HG02588 (cell line): ENCODE results near the gene KCNQ5.

Source experiments
- ATAC-seq: cut with Tn5 transposase; IDR thresholded peaks from one replicate; pipeline ENCODE4 v1.9.1; 2021; ENCODE audit warnings: mild to moderate bottlenecking, moderate library complexity; ENCODE audit not compliant: unreplicated experiment

KCNQ5 gene

GRCh38 chr6:72832271-72832670 is 210.4 kb downstream of the KCNQ5 start:
- no peak for ATAC-seq

GRCh38 chr6:72835749-72836148 is 213.9 kb downstream of the KCNQ5 start:
- ATAC-seq: no peak

GRCh38 chr6:72836971-72837370 is 215.1 kb downstream of the KCNQ5 start:
- ATAC-seq: no peak

GRCh38 chr6:72841195-72841594 is 219.3 kb downstream of the KCNQ5 start:
- ATAC-seq: no peak

- ATAC-seq: no peak
Measured at GRCh38 chr6:72842140-72842539, 220.3 kb downstream of the KCNQ5 start.

GRCh38 chr6:72844614-72845013 is 222.8 kb downstream of the KCNQ5 start:
- ATAC-seq: no peak

- ATAC-seq: no peak
Measured at GRCh38 chr6:72849346-72849745, 227.5 kb downstream of the KCNQ5 start.

GRCh38 chr6:72850040-72850439 is 228.2 kb downstream of the KCNQ5 start:
- ATAC-seq: no peak

GRCh38 chr6:72850469-72850868 is 228.6 kb downstream of the KCNQ5 start:
- ATAC-seq: no peak

GRCh38 chr6:72855471-72855870 is 233.6 kb downstream of the KCNQ5 start:
- ATAC-seq: no peak

GRCh38 chr6:72856801-72857200 is 234.9 kb downstream of the KCNQ5 start:
- no peak for ATAC-seq

- no peak for ATAC-seq
Measured at GRCh38 chr6:72857791-72858585, 236.1 kb downstream of the KCNQ5 start.

GRCh38 chr6:72861059-72861458 is 239.2 kb downstream of the KCNQ5 start:
- ATAC-seq: no peak

- no peak for ATAC-seq
Measured at GRCh38 chr6:72861935-72862432, 240.1 kb downstream of the KCNQ5 start.

GRCh38 chr6:72863131-72863530 is 241.3 kb downstream of the KCNQ5 start:
- ATAC-seq: no peak

GRCh38 chr6:72864236-72864635 is 242.4 kb downstream of the KCNQ5 start:
- no peak for ATAC-seq

GRCh38 chr6:72864799-72865198 is 242.9 kb downstream of the KCNQ5 start:
- no peak for ATAC-seq

GRCh38 chr6:72865467-72865866 is 243.6 kb downstream of the KCNQ5 start:
- ATAC-seq: no peak

GRCh38 chr6:72869621-72870020 is 247.8 kb downstream of the KCNQ5 start:
- no peak for ATAC-seq

- ATAC-seq: no peak
Measured at GRCh38 chr6:72873433-72873832, 251.6 kb downstream of the KCNQ5 start.

- ATAC-seq: no peak
Measured at GRCh38 chr6:72876256-72876655, 254.4 kb downstream of the KCNQ5 start.

- no peak for ATAC-seq
Measured at GRCh38 chr6:72886170-72886569, 264.3 kb downstream of the KCNQ5 start.

GRCh38 chr6:72890233-72890632 is 268.4 kb downstream of the KCNQ5 start:
- ATAC-seq: no peak
